Cardiac fibroblast (primary cell): ENCODE results near the gene ACTRT2.

ENCODE experiments used
- DNase-seq, 2 donors: peaks; one replicate each; pipeline versions ENCODE4 v3.0.0 to v3.0.0-alpha.2; 2010; ENCODE audit warnings: low read depth in 2 of 2
- H3K4me3 ChIP-seq, 2 donors: replicated peaks in 1 of 2; 1 replicate in 1 of 2; 2 replicates in 1 of 2; pipeline ENCODE4 v1.5.1; 2011; ENCODE audit warnings: low read depth in 2 of 2, low read length in 2 of 2, mild to moderate bottlenecking in 2 of 2, moderate library complexity in 1 of 2
- TF ChIP-seq, protein P1 (sequence below): IDR thresholded peaks from one replicate; pipeline ENCODE4 v1.5.1; 2011; ENCODE audit warnings: low read depth, mild to moderate bottlenecking, low read length, inconsistent platforms

The ACTRT2 gene

GRCh38 chr1:3066250-3066711 lies 45.0 kb downstream of the ACTRT2 start:
- peak; percentile 22 to 36 for DNase-seq
- no peak overlapping the region for H3K4me3 ChIP-seq
- TF ChIP-seq, protein P1, sequence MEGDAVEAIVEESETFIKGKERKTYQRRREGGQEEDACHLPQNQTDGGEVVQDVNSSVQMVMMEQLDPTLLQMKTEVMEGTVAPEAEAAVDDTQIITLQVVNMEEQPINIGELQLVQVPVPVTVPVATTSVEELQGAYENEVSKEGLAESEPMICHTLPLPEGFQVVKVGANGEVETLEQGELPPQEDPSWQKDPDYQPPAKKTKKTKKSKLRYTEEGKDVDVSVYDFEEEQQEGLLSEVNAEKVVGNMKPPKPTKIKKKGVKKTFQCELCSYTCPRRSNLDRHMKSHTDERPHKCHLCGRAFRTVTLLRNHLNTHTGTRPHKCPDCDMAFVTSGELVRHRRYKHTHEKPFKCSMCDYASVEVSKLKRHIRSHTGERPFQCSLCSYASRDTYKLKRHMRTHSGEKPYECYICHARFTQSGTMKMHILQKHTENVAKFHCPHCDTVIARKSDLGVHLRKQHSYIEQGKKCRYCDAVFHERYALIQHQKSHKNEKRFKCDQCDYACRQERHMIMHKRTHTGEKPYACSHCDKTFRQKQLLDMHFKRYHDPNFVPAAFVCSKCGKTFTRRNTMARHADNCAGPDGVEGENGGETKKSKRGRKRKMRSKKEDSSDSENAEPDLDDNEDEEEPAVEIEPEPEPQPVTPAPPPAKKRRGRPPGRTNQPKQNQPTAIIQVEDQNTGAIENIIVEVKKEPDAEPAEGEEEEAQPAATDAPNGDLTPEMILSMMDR, result peak; percentile 29

- no peak overlapping the region for H3K4me3 ChIP-seq
- DNase-seq, result no peak
- TF ChIP-seq, protein P1, result no peak
Observed at GRCh38 chr1:3066826-3067225, 45.6 kb downstream of the ACTRT2 start.

GRCh38 chr1:3067301-3067670 lies 46.0 kb downstream of the ACTRT2 start:
- TF ChIP-seq, protein P1, result no peak
- no peak for DNase-seq
- no peak overlapping the region for H3K4me3 ChIP-seq

- DNase-seq, result no peak
- no peak overlapping the region for H3K4me3 ChIP-seq
- TF ChIP-seq, protein P1, result no peak
Observed at GRCh38 chr1:3067671-3068563, 46.6 kb downstream of the ACTRT2 start.

GRCh38 chr1:3068564-3069431 lies 47.5 kb downstream of the ACTRT2 start, which contains the start of gene PRDM16:
PRDM16 (plus strand) TSS chr1:3069203; CDS start chr1:3069260, 57 bp downstream.
- H3K4me3 ChIP-seq, result peak within 1 kb of the TSS; percentile 45 to 47
- TF ChIP-seq, protein P1, result no peak
- DNase-seq, result peak; percentile 33 to 40

DNA sequence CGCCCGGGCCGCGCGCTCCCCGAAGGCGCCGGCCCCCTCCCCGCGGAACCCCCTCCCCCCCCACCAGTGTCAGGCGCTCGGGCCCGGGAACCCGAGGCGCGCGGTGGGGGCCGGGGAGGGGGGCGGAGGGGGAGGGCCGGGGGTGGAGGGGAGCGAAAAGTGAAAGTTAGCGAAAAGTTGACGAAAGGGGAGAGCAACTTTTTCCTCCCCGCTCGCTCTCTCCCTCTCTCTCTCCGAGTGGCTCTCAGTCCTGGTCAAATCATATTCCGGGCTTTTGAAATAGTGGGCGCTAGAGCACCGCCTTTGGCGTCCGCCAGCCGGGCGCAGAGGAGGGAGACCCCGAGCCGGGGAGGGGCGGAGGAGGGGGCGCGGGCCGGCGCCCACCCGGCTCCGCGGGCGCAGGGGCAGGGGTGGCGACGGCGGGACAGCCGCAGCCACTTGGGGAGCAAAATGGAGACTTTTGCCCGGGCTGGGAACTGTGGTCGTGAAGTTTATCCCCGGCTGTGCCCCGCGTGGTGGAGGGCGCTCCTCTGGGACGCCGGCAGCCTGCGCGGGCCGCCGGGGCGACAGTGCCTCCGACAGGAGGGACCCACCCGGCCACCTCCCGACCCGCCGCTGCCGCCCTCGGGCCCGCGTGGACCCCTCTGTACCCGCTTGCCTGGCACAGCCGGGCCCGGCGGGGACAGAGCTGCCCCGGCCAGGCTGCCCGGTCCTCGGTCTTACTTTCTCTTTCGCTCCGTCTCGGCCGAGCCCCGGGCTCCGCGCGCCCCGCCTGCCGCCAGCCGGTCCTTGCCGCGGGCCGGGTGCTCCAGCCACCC lies 48.4 kb downstream of the ACTRT2 start:
- TF ChIP-seq, protein P1, result peak; percentile 8
- H3K4me3 ChIP-seq, result peak overlapping the region; percentile 45 to 47
- peak; percentile 51 to 62 for DNase-seq
